ENCODE data around the gene KLHL12.

- no peak for TF ChIP-seq POLR2AphosphoS5 (IDR thresholded peaks at IDR 0.05; ENCODE audit: low read depth, low read length)
- no peak for TF ChIP-seq TAF1 (IDR thresholded peaks at IDR 0.05; ENCODE audit: borderline replicate concordance, insufficient read depth, low read length)
- TF ChIP-seq SIN3A (IDR thresholded peaks at IDR 0.05; ENCODE audit: borderline replicate concordance, insufficient read depth, low read length), result no peak
Observed at GRCh38 chr1:202909494-202909893, 17.5 kb downstream of the KLHL12 start.
